BLaER1 (cell line): ENCODE results near the gene SERPINI1.

Experiments
- H3K27ac ChIP-seq: shearing (Covaris generic); formaldehyde crosslinking; 2 replicates; pipeline ENCODE4 v1.8.1; 2022
- H3K27me3 ChIP-seq: shearing (Covaris generic); formaldehyde crosslinking; 2 replicates; pipeline ENCODE4 v1.8.1; 2022
- H3K36me3 ChIP-seq: shearing (Covaris generic); formaldehyde crosslinking; 2 replicates; pipeline ENCODE4 v1.8.1; 2022
- H3K4me1 ChIP-seq: shearing (Covaris generic); formaldehyde crosslinking; 2 replicates; pipeline ENCODE4 v1.8.1; 2022
- H3K4me2 ChIP-seq: shearing (Covaris generic); formaldehyde crosslinking; 2 replicates; pipeline ENCODE4 v1.8.1; 2022
- H3K4me3 ChIP-seq: shearing (Covaris generic); formaldehyde crosslinking; 2 replicates; pipeline ENCODE4 v1.8.1; 2022
- H3K9ac ChIP-seq: shearing (Covaris generic); formaldehyde crosslinking; 2 replicates; pipeline ENCODE4 v1.8.1; 2022
- H3K9me3 ChIP-seq: shearing (Covaris generic); formaldehyde crosslinking; 2 replicates; pipeline ENCODE4 v1.8.1; 2022
- H4K20me1 ChIP-seq: shearing (Covaris generic); formaldehyde crosslinking; 2 replicates; pipeline ENCODE4 v1.8.1; 2022
- Cebpa-rat ChIP-seq: shearing (Covaris generic); IDR thresholded peaks from 2 replicates; pipeline ENCODE4 v1.8.1; 2022

The SERPINI1 gene

GRCh38 chr3:167714871-167715270, 20.6 kb upstream of the SERPINI1 start:
- no peaks in the 10 kb centered on the region; the same call in 1 of the 2 replicates for H3K9me3 ChIP-seq
- H3K4me2 ChIP-seq, result no peak overlapping the region
- H3K36me3 ChIP-seq, result peaks cover 75% of the 10 kb centered on the region
- no peak overlapping the region for H3K9ac ChIP-seq
- no peak for TF ChIP-seq Cebpa-rat
- no peaks in the 10 kb centered on the region for H3K4me1 ChIP-seq
- no peak overlapping the region for H3K27ac ChIP-seq
- no peak overlapping the region for H3K4me3 ChIP-seq
- no peaks in the 10 kb centered on the region for H3K27me3 ChIP-seq
- H4K20me1 ChIP-seq, result peaks cover 56% of the 10 kb centered on the region

GRCh38 chr3:167716920-167717319, 18.6 kb upstream of the SERPINI1 start:
- Histone ChIP-seq H3K4me3 (no peak overlapping the region), H3K36me3 (peaks cover 68% of the 10 kb centered on the region), H3K27me3 (no peaks in the 10 kb centered on the region), H3K4me2 (no peak overlapping the region), H4K20me1 (peaks cover 62% of the 10 kb centered on the region), H3K4me1 (no peaks in the 10 kb centered on the region), H3K9me3 (peaks cover 5% of the 10 kb centered on the region; the same call in 1 of the 2 replicates), H3K27ac (no peak overlapping the region), H3K9ac (no peak overlapping the region)
- no peak for TF ChIP-seq Cebpa-rat

GRCh38 chr3:167718582-167718981, 16.9 kb upstream of the SERPINI1 start:
- Histone ChIP-seq H3K36me3 (peaks cover 74% of the 10 kb centered on the region), H3K27ac (no peak overlapping the region), H4K20me1 (peaks cover 67% of the 10 kb centered on the region), H3K9ac (no peak overlapping the region), H3K9me3 (peaks cover 5% of the 10 kb centered on the region; the same call in 1 of the 2 replicates), H3K4me3 (no peak overlapping the region), H3K27me3 (no peaks in the 10 kb centered on the region), H3K4me2 (no peak overlapping the region), H3K4me1 (no peaks in the 10 kb centered on the region)
- no peak for TF ChIP-seq Cebpa-rat

- peaks cover 51% of the 10 kb centered on the region for H3K36me3 ChIP-seq
- peaks cover 82% of the 10 kb centered on the region for H4K20me1 ChIP-seq
- H3K4me2 ChIP-seq, result no peak overlapping the region
- no peak overlapping the region for H3K27ac ChIP-seq
- H3K9ac ChIP-seq, result no peak overlapping the region
- no peaks in the 10 kb centered on the region for H3K27me3 ChIP-seq
- no peaks in the 10 kb centered on the region for H3K4me1 ChIP-seq
- 0 out of 2 replicates have a peak, but pooled peaks cover 5% of the 10 kb centered on the region for H3K9me3 ChIP-seq
- H3K4me3 ChIP-seq, result no peak overlapping the region
- TF ChIP-seq Cebpa-rat, result no peak
Observed at GRCh38 chr3:167723025-167723512, 12.5 kb upstream of the SERPINI1 start.

GRCh38 chr3:167723872-167724271, 11.6 kb upstream of the SERPINI1 start:
- Histone ChIP-seq H3K9me3 (0 out of 2 replicates have a peak, but pooled peaks cover 5% of the 10 kb centered on the region), H3K36me3 (peaks cover 43% of the 10 kb centered on the region), H3K9ac (no peak overlapping the region), H3K27me3 (no peaks in the 10 kb centered on the region), H3K27ac (no peak overlapping the region), H4K20me1 (peaks cover 90% of the 10 kb centered on the region), H3K4me1 (no peaks in the 10 kb centered on the region), H3K4me3 (no peak overlapping the region), H3K4me2 (no peak overlapping the region)
- TF ChIP-seq Cebpa-rat, result no peak

- H3K9ac ChIP-seq, result no peak overlapping the region
- H4K20me1 ChIP-seq, result peaks cover 98% of the 10 kb centered on the region
- H3K27me3 ChIP-seq, result no peaks in the 10 kb centered on the region
- no peak overlapping the region for H3K4me2 ChIP-seq
- TF ChIP-seq Cebpa-rat, result no peak
- H3K9me3 ChIP-seq, result no peaks in the 10 kb centered on the region
- H3K4me3 ChIP-seq, result no peak overlapping the region
- no peak overlapping the region for H3K27ac ChIP-seq
- peaks cover 13% of the 10 kb centered on the region; the same call in 1 of the 2 replicates for H3K36me3 ChIP-seq
- H3K4me1 ChIP-seq, result peaks cover 11% of the 10 kb centered on the region
Observed at GRCh38 chr3:167728176-167728575, 7.3 kb upstream of the SERPINI1 start.

GRCh38 chr3:167728632-167729323, 6.7 kb upstream of the SERPINI1 start:
- Histone ChIP-seq H3K4me2 (no peak overlapping the region), H3K36me3 (peaks cover 12% of the 10 kb centered on the region; the same call in 1 of the 2 replicates), H3K4me3 (no peak overlapping the region), H3K9ac (no peak overlapping the region), H3K9me3 (no peaks in the 10 kb centered on the region), H3K27ac (no peak overlapping the region), H3K27me3 (no peaks in the 10 kb centered on the region), H3K4me1 (peaks cover 17% of the 10 kb centered on the region), H4K20me1 (peaks cover 98% of the 10 kb centered on the region)
- no peak for TF ChIP-seq Cebpa-rat

GRCh38 chr3:167729591-167729990, 5.9 kb upstream of the SERPINI1 start:
- H3K9ac ChIP-seq, result no peak overlapping the region
- H3K27ac ChIP-seq, result no peak overlapping the region
- H3K27me3 ChIP-seq, result no peaks in the 10 kb centered on the region
- TF ChIP-seq Cebpa-rat, result no peak
- no peak overlapping the region for H3K4me3 ChIP-seq
- H3K9me3 ChIP-seq, result no peaks in the 10 kb centered on the region
- H4K20me1 ChIP-seq, result peaks cover 98% of the 10 kb centered on the region
- H3K4me2 ChIP-seq, result no peak overlapping the region
- 0 out of 2 replicates have a peak, but pooled peaks cover 6% of the 10 kb centered on the region for H3K36me3 ChIP-seq
- peaks cover 19% of the 10 kb centered on the region for H3K4me1 ChIP-seq

GRCh38 chr3:167731393-167731792, 4.1 kb upstream of the SERPINI1 start:
- Histone ChIP-seq H3K4me3 (no peak overlapping the region), H3K4me1 (peaks cover 26% of the 10 kb centered on the region), H3K9ac (no peak overlapping the region), H3K9me3 (no peaks in the 10 kb centered on the region), H3K4me2 (no peak overlapping the region), H4K20me1 (peaks cover 81% of the 10 kb centered on the region), H3K27ac (no peak overlapping the region), H3K27me3 (no peaks in the 10 kb centered on the region), H3K36me3 (no peaks in the 10 kb centered on the region)
- no peak for TF ChIP-seq Cebpa-rat

- H3K27me3 ChIP-seq, result no peaks in the 10 kb centered on the region
- TF ChIP-seq Cebpa-rat, result no peak
- H4K20me1 ChIP-seq, result peaks cover 71% of the 10 kb centered on the region
- H3K4me2 ChIP-seq, result peak overlapping the region; percentile 87
- no peak overlapping the region for H3K4me3 ChIP-seq
- H3K9ac ChIP-seq, result no peak overlapping the region
- H3K9me3 ChIP-seq, result no peaks in the 10 kb centered on the region
- H3K4me1 ChIP-seq, result peaks cover 36% of the 10 kb centered on the region
- no peaks in the 10 kb centered on the region for H3K36me3 ChIP-seq
- H3K27ac ChIP-seq, result no peak overlapping the region
Observed at GRCh38 chr3:167732313-167733065, 3.0 kb upstream of the SERPINI1 start.
